Measurements from ENCODE around the gene A4GNT. TPM values are rescaled to one million over a fixed set of nuclear protein-coding genes. Genes with fewer than 3 reads are reported as not detected.

The A4GNT gene
- not detected in 2 replicates for total RNA-seq

DNA sequence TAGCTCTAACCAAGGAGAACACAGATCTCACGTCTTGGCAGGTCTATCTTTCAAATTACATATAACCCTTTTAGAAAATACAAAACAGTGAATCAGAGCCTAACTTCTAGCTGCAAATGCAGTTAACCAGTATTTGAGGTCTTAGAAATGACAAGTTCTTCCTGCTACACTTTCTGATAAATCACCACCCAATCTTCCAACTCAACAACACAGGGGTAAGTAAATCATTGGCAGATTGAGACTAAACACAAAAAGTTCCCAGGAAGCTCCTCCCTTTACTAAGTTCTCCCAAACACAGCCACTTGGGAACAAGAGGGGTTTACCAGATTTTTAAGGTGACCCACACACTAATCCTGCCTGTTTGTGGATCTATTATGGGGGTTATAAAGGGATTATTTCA is at the start of gene A4GNT:
Gene A4GNT (minus strand): TSS at position 152 of the 400 bp plus-strand sequence. CDS start 1,134 bp downstream, outside the sequence.
- Mint-ChIP-seq H3K4me3 (no peak within 1 kb of the TSS), H3K27me3 (no peaks in the 10 kb centered on the region), H3K9me3 (no peaks in the 10 kb centered on the region), H3K36me3 (ENCODE audit: low read depth) (no peaks in the 10 kb centered on the region), H3K27ac (no peak within 1 kb of the TSS), H3K4me1 (peaks cover 29% of the 10 kb centered on the region)
- intact Hi-C loops (cut with micrococcal nuclease) = no loop called here
- TF ChIP-seq, protein P1, sequence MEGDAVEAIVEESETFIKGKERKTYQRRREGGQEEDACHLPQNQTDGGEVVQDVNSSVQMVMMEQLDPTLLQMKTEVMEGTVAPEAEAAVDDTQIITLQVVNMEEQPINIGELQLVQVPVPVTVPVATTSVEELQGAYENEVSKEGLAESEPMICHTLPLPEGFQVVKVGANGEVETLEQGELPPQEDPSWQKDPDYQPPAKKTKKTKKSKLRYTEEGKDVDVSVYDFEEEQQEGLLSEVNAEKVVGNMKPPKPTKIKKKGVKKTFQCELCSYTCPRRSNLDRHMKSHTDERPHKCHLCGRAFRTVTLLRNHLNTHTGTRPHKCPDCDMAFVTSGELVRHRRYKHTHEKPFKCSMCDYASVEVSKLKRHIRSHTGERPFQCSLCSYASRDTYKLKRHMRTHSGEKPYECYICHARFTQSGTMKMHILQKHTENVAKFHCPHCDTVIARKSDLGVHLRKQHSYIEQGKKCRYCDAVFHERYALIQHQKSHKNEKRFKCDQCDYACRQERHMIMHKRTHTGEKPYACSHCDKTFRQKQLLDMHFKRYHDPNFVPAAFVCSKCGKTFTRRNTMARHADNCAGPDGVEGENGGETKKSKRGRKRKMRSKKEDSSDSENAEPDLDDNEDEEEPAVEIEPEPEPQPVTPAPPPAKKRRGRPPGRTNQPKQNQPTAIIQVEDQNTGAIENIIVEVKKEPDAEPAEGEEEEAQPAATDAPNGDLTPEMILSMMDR (IDR thresholded peaks at IDR 0.05) = no peak
- no peak for ATAC-seq (ENCODE audit: low read depth)
- ChIA-PET CTCF (no interaction called here), POLR2A (no interaction called here)
- no peak for DNase-seq

DNA sequence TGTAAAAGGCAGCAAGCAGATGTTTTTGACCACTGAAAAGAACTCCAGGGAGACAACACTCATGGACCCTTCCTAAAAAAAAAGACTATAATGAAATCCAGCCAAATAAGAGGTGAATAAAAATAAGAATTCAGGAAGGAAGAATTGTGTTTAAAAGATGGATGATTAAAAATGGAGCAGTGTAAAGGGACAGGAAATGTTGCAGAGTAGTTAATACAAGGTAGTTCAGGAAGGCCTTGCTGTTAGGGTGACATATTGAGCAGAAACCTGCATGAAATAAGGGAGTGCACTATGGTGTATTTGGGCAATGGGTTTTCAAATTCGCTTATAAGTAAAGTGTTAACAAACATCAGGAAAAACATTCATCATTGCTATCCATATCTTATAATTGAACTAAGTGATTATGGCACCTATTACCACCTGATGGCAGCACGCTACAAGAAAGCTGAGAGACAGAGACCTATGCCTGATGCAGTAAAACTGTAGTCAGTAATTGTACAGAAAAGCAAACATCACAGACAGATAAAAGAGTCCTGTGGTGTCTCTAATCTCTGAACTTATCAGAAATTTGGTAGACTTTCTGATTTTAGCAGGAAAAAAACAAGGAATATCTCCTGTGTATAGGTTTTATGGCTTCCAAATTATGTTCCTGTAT is 48.3 kb upstream of the A4GNT start:
- intact Hi-C loops (cut with micrococcal nuclease) = loop anchor here (2.0 to 10.0 kb wide), 2 partner anchors 742 to 1164 kb away; partner anchors contain the start of gene MRPS22
- no peak overlapping the region for H3K27ac Mint-ChIP-seq

DNA sequence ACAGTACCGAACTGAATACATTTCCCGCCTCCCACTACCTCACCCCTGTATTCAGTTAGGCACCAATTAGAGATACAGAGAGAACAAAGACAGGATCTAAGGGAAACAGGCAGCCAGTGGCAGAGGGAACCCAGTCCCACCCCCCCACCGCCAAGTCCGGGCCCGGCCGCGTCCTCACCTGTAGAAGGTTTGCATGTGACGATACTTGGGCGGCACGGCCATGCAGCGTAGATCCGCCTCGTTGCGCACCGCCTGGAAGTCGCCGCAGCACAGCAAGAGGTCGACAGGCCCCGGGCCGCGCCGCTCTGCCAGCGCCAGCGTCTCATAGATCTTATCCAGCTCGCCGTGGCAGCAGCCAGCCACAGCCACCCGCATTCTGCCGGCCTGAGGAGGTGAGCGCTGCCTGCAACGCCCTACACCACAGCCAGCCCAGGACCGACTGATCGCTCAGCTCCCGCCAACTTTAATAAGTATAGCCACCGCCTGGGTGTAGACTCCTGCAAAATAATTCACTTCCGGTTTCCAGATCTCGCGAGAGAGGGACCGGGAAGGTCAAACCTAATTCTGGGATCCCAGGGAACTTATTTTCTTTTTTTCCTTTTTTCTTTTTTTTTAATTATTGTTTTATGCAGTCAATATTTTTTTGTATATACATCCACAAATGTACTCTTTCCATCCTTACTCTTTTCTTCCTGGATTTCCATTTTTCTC is 42.4 kb upstream of the A4GNT start, which contains the start of gene DBR1:
Gene DBR1 (minus strand): TSS at position 501 of the 711 bp plus-strand sequence. CDS start 126 bp downstream, at position 375.
- ChIA-PET CTCF (interaction anchor here (1.3 to 1.6 kb wide), 2 partner anchors 13 to 742 kb away, joined by 3 to 6 read pairs; partner anchors contain the start of gene ARMC8), POLR2A (interaction anchor here (0.6 to 2.6 kb wide), 4 partner anchors 12 to 1978 kb away, joined by 3 to 42 read pairs (median 4); partner anchors contain the start of genes ARMC8 and MSL2)
- DNase-seq (peak; percentile 64), ATAC-seq (ENCODE audit: low read depth) (peak; percentile 92)
- H3K9me3 Mint-ChIP-seq = no peaks in the 10 kb centered on the region
- peak within 1 kb of the TSS; percentile 99 for H3K4me3 Mint-ChIP-seq
- H3K36me3 Mint-ChIP-seq (ENCODE audit: low read depth) = peaks cover 32% of the 10 kb centered on the region
- peak within 1 kb of the TSS; percentile 98 for H3K27ac Mint-ChIP-seq
- H3K4me1 Mint-ChIP-seq = peaks cover 29% of the 10 kb centered on the region
- H3K27me3 Mint-ChIP-seq = no peaks in the 10 kb centered on the region
- TF ChIP-seq, protein P1 (IDR thresholded peaks at IDR 0.05) = no peak
- intact Hi-C loops (cut with micrococcal nuclease) = loop anchor here (1.0 to 5.0 kb wide), 3 partner anchors 13 to 1982 kb away; partner anchors contain the start of genes ARMC8 and CEP70

More for the DNA sequence above, 48.3 kb upstream of the A4GNT start:
- TF ChIP-seq, protein P1 (IDR thresholded peaks at IDR 0.05) = no peak
- POLR2A ChIA-PET = no interaction called here
- Mint-ChIP-seq H3K27me3 (peaks cover 3% of the 10 kb centered on the region), H3K4me1 (no peaks in the 10 kb centered on the region), H3K36me3 (ENCODE audit: low read depth) (no peaks in the 10 kb centered on the region), H3K4me3 (no peak overlapping the region), H3K9me3 (no peaks in the 10 kb centered on the region)
- peak; percentile 64 for ATAC-seq (ENCODE audit: low read depth)
- no peak for DNase-seq
- CTCF ChIA-PET = no interaction called here

DNA sequence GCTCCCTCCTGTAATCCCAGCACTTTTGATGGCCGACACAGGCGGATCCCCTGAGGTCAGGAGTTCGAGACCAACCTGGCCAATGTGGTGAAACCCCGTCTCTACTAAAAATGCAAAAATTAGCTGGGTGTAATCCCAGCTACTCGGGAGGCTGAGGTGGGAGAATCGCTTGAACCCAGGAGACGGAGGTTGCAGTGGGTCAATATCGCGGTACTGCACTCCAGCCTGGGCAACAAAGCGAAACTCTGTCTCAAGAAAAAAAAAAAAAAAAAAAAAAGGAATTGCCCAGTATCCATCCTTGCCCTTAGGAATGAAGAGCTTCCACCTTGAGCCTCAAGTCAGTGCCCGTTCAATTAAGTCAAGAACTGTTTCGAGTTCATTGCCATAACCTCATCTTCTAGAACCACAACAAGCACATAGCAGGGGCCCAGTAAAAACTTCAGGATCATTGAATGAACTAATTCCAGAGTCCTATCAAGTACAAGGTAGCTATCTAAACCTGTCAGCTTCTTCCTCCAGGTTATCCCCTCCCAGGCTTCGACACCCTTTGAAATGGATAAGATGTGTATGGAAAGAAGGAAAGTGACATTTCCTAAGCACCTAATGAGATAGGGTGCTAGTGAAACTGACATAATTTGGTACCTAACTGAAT is 41.7 kb upstream of the A4GNT start:
- POLR2A ChIA-PET = interaction anchor here (0.6 to 2.6 kb wide), 3 partner anchors 13 to 1978 kb away, joined by 3 to 42 read pairs (median 5); partner anchors contain the start of genes ARMC8 and MSL2
- no peaks in the 10 kb centered on the region for H3K9me3 Mint-ChIP-seq
- ATAC-seq (ENCODE audit: low read depth) (no peak), DNase-seq (no peak)
- peak overlapping the region; percentile 98 for H3K27ac Mint-ChIP-seq
- intact Hi-C loops (cut with micrococcal nuclease) = loop anchor here (1.0 to 5.0 kb wide), 3 partner anchors 13 to 1982 kb away; partner anchors contain the start of genes ARMC8 and CEP70
- TF ChIP-seq, protein P1 (IDR thresholded peaks at IDR 0.05) = no peak
- peak overlapping the region; percentile 99 for H3K4me3 Mint-ChIP-seq
- H3K27me3 Mint-ChIP-seq = no peaks in the 10 kb centered on the region
- H3K4me1 Mint-ChIP-seq = peaks cover 29% of the 10 kb centered on the region
- CTCF ChIA-PET = interaction anchor here (1.3 to 1.6 kb wide), 2 partner anchors 13 to 743 kb away, joined by 3 to 6 read pairs; partner anchors contain the start of gene ARMC8
- peaks cover 34% of the 10 kb centered on the region for H3K36me3 Mint-ChIP-seq (ENCODE audit: low read depth)
